Measurements from ENCODE around the gene RER1.
A peak's percentile ranks its signal among the peaks of the same experiment; 100 is the strongest.

Gene RER1

DNA sequence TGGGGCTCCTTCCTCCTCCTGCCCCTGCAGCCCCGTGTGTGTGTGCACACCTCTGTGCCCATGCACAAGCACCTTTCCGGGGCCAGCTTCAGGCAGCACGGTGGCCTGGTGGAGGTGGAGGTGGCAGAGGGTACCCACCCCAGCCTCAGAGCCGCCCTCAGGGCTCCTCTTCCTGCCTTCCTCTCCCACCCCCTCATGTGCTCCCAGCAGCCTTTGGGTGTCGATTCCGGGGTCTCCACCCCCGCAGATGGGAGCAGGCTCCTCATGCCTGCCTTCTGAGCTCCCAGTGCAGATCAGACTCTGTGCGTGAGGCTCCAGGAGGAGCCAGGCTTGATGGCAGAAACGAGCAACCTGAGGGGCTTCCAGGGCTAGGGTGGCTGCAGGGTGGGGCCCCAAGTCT lies 55.2 kb downstream of the RER1 start:
- DNase-seq: no peak

DNA sequence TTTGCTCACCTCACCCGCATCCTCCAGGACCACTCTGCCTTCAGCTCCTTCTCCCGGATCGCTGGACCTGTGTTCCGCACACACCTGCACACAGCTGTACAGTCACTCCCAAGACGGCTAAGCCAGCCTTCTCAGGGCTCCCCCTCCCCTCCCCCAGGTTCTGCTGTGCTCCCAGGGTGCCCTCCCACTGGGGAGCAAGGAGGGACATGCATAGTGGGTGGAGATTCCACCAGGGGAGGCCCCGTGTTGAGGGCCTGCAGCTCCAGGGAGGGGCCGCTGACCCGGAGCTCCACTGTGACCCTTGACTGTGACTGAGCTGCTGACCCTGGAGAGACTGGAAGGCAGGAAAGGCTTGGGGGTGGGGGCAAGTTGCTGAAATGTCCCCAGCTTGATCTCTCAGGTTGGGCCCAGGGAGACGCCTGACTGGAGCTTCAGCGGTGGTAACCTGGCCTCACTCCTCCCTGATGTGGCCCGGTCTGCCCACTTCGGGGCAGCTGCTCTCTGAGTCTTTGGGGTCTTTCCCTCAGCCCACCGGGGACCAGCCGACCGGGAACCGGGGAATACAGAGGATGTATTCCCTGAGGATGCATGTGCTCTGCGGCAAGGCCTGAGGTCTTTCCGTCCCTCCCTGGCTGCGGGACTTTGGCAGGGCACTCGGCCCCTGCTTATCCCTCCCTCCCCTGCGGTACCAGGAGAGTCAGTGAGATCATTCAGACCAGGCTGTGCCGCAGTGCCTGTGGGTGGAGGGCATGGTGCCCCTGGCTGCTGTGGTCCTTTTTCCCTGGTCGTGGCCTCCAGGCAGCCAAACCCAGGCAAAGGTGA lies 55.8 kb downstream of the RER1 start:
- DNase-seq: no peak

DNA sequence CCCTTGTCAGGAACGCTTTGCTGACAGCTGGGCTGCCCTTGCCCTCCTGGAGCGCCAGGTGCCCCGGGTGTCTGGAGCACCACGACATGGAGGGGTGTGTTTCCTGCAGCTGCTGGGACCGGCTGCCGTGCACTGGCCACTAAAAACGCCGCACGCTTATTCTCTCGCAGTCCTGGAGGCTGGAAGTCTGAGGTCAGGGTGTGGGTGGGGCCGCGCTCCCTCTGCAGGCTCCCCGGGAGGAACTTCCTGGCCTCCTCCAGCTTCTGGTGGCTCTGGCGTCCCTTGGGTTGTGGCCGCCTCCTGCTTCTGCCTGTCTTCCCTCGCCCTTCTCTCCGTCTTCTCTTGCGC lies 56.4 kb downstream of the RER1 start:
- peak; percentile 41 for DNase-seq

DNA sequence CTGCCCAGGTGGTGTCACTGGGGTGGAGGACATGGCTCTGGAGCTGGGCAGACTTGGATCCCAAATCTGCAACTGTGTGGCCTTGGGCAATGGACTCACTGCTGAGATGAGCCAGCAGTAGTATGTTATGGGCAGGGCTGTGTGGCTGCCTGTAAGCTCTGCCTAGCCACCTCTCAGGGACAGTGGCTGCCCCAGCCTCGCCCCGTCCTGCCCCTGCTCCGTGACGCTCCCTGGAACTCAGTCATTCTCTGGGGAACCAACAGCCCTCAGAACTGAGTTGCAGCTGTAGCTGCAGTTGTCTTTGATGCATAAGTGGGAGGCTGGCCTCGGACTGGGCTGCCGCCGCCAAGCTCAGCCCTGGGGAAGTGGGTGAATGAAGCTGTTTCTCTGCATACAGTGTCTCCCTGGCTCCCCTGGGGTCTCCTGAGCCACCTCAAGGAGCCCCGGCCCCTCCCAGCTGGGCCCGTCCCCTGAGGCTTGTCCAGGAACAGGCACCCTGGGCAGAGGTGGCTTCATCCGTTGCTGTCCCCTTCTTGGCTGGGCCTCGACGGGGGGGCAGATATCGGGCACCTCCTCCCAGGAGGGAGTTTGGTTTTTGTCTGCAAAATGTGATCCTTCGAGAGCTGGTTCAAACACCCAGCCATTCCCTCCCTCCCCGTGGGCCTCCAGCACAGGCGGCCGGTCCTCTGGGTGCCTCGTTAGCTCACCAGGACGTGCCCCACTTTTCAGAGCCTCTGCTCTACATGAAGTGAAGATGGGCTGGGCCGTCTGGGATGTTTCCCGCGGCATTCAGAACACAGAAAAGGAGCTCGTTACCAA lies 58.2 kb downstream of the RER1 start:
- DNase-seq: peak; percentile 79

DNA sequence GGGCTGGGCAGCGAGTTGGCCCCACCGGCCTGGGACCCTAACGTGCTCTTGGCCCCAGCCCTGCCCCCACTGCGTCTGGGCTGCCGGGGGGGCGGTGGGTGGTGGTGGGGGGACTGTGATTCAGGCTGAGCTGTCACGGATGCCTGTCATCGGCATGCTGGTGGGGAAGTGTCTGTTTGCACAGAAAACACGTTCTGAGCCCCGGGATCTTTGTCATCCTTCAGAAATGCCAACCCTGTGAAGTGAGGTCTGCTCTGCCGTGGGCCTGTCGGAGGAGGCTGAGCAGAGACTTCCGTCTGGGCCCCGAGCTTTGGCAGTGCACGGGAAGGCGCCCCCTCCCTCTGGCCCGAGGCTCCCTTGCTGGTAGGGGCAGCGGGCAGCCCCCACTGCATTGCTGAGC lies 60.1 kb downstream of the RER1 start:
- peak; percentile 99 for DNase-seq

DNA sequence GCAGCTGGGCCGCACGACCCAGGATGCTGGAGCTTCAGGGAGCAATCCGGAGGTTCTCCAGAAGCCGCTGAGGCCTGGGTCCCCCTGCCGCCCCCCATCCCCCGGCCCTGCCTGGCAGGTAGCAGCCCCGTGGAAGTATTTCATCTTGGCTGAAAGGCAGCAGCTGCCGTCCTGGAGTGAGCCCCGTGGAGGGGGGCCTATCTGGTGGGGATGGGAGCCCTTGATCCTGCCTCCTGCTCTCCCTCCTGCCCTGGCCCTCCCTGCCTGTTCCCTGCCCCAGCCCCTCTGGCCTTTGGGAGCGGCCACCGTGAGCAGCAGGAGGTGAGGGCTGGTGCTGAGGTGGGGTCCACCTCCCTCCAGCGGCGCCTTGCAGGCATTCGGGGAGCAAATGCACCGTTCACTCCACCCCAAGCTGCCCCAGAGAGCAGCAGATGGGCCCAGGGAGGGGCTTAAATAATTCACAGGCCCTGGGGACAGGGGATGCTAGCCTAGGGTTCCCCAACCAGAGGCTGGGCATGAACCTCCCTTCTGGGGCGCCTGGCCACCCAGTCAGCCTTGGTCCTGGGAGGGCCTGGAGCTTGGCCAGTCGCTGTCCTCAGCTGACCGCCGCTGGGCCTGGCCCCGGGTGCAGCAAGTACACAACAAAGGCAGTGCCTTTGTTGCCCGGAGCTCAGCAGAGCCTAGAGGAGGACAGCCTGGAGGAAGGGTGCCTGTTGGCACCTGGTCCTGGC lies 60.7 kb downstream of the RER1 start:
- DNase-seq: peak; percentile 49

DNA sequence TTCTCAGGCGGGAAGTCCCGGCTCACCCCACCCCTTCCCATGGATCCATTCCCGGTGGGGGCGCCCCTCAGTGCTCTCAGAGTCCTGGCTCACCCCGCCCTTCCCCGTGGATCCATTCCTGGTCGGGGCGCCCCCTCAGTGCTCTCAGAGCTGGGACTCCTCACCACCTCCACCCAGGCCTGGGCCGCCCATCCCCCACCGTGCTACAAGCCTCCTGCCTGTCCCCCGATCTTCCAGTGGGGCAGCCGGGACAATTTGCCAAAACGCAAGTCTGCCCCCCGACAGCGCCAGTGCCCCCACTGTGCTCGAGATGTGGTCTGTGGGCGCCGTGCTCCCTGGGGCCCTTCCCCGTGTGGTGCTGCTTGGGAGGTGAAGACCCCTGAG lies 61.3 kb downstream of the RER1 start:
- DNase-seq: no peak

DNA sequence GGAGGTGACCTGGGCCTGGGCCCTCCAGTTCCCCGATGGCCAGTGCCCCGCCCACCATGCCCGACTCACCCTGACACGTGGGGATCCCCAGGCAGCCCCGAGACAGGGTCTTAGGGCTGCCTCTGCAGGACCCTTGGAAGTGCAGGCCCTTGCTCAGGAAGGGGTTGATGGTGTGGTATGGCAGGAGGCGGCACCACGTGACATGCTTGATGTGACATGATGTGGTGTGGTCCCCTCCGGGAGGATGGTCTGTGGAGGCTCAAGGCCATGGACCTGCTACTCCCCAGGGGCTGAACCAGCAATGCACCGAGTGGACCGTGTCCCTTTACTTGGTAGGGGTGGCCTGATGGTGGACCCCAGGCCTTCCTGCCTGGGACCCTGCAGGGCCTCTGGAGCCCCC lies 62.6 kb downstream of the RER1 start:
- no peak for DNase-seq
